SH-SY5Y (cell line): ENCODE results near the gene GP5.

ENCODE experiments used
- GATA2 ChIP-seq: IDR thresholded peaks from 2 replicates; pipeline ENCODE4 v1.6.1; 2011; ENCODE audit warnings: mild to moderate bottlenecking, low read depth, low read length
- GATA3 ChIP-seq: IDR thresholded peaks from 2 replicates; pipeline ENCODE4 v1.6.1; 2011; ENCODE audit warnings: low read depth, mild to moderate bottlenecking, low read length, moderate library complexity

Gene GP5

GRCh38 chr3:194399166-194399565, at the start of gene GP5:
TSS of gene GP5 (minus strand) at chr3:194399266. CDS start at chr3:194398282, 984 bp downstream.
- TF ChIP-seq GATA2 (no peak), GATA3 (no peak)

GRCh38 chr3:194447657-194448056, 48.6 kb upstream of the GP5 start:
- TF ChIP-seq GATA2 = no peak
- TF ChIP-seq GATA3 = no peak

GRCh38 chr3:194447161-194447560, 48.1 kb upstream of the GP5 start:
- TF ChIP-seq GATA2 (no peak), GATA3 (no peak)

GRCh38 chr3:194446754-194447153, 47.7 kb upstream of the GP5 start:
- TF ChIP-seq GATA3 (no peak), GATA2 (no peak)

- no peak for TF ChIP-seq GATA3
- TF ChIP-seq GATA2 = no peak
Measured at GRCh38 chr3:194446172-194446571, 47.1 kb upstream of the GP5 start.

GRCh38 chr3:194443901-194444300, 44.8 kb upstream of the GP5 start:
- no peak for TF ChIP-seq GATA2
- no peak for TF ChIP-seq GATA3

GRCh38 chr3:194440756-194441155, 41.7 kb upstream of the GP5 start:
- TF ChIP-seq GATA2 (no peak), GATA3 (no peak)

GRCh38 chr3:194439881-194440550, 41.0 kb upstream of the GP5 start:
- TF ChIP-seq GATA3 (no peak), GATA2 (no peak)

- no peak for TF ChIP-seq GATA2
- TF ChIP-seq GATA3 = no peak
Measured at GRCh38 chr3:194434503-194434902, 35.4 kb upstream of the GP5 start.

GRCh38 chr3:194431554-194431953, 32.5 kb upstream of the GP5 start:
- TF ChIP-seq GATA3 (no peak), GATA2 (no peak)

- TF ChIP-seq GATA3 (no peak), GATA2 (no peak)
Measured at GRCh38 chr3:194425399-194425798, 26.3 kb upstream of the GP5 start.

GRCh38 chr3:194424953-194425352, 25.9 kb upstream of the GP5 start:
- TF ChIP-seq GATA3 (no peak), GATA2 (no peak)

GRCh38 chr3:194424373-194424772, 25.3 kb upstream of the GP5 start:
- TF ChIP-seq GATA3 (no peak), GATA2 (no peak)

- TF ChIP-seq GATA2 = no peak
- no peak for TF ChIP-seq GATA3
Measured at GRCh38 chr3:194423317-194423716, 24.3 kb upstream of the GP5 start.

GRCh38 chr3:194422188-194422587, 23.1 kb upstream of the GP5 start:
- TF ChIP-seq GATA3 (no peak), GATA2 (no peak)

GRCh38 chr3:194418671-194419070, 19.6 kb upstream of the GP5 start:
- TF ChIP-seq GATA2 (no peak), GATA3 (no peak)
